Stimulated activated CD4-positive, alpha-beta T cell treated with anti-CD3 and anti-CD28 coated beads, TNF-alpha, amount 100 ng/mL, for 1 hour (primary cell): ENCODE results near the gene ZNF276.
"Not testable (repeated sequence)": the region's sequence is repeated elsewhere in the genome, so short reads cannot be mapped to it uniquely, and the experiment has no call there.

Experiments
- DNase-seq, 3 donors: peaks; one replicate each; pipeline ENCODE4 v3.0.0-alpha.2; 2020; ENCODE audit warnings: low read depth in 3 of 3, low spot score in 1 of 3

ZNF276 gene

GRCh38 chr16:89733792-89734191 is 12.5 kb downstream of the ZNF276 start:
- no peak for DNase-seq

GRCh38 chr16:89736554-89736953 is 15.2 kb downstream of the ZNF276 start:
- DNase-seq = no peak

GRCh38 chr16:89737341-89738071 is 16.2 kb downstream of the ZNF276 start:
- DNase-seq = no peak

- DNase-seq = no peak
Observed at GRCh38 chr16:89738072-89738377, 16.7 kb downstream of the ZNF276 start.

GRCh38 chr16:89738538-89739317 is 17.4 kb downstream of the ZNF276 start:
- no peak for DNase-seq

GRCh38 chr16:89739383-89739782 is 18.0 kb downstream of the ZNF276 start:
- no peak for DNase-seq

GRCh38 chr16:89741342-89742014 is 20.1 kb downstream of the ZNF276 start:
- no peak for DNase-seq

- DNase-seq = no peak
Observed at GRCh38 chr16:89742948-89743347, 21.6 kb downstream of the ZNF276 start.

GRCh38 chr16:89744813-89745212 is 23.5 kb downstream of the ZNF276 start:
- DNase-seq = no peak

GRCh38 chr16:89746043-89746442 is 24.7 kb downstream of the ZNF276 start:
- DNase-seq = no peak

GRCh38 chr16:89748076-89748475 is 26.7 kb downstream of the ZNF276 start:
- no peak for DNase-seq

GRCh38 chr16:89748921-89749320 is 27.6 kb downstream of the ZNF276 start:
- no peak for DNase-seq

- no peak for DNase-seq
Observed at GRCh38 chr16:89749637-89750036, 28.3 kb downstream of the ZNF276 start.

GRCh38 chr16:89759746-89760340 is 38.5 kb downstream of the ZNF276 start:
- DNase-seq = no peak

- no peak for DNase-seq
Observed at GRCh38 chr16:89761304-89761922, 40.1 kb downstream of the ZNF276 start.

GRCh38 chr16:89764711-89765201 is 43.4 kb downstream of the ZNF276 start:
- DNase-seq = no peak

- DNase-seq = no peak
Observed at GRCh38 chr16:89765292-89765830, 44.0 kb downstream of the ZNF276 start.

- DNase-seq = no peak
Observed at GRCh38 chr16:89770367-89770766, 49.0 kb downstream of the ZNF276 start.

GRCh38 chr16:89775223-89775622 is 53.9 kb downstream of the ZNF276 start:
- DNase-seq = no peak

GRCh38 chr16:89778211-89778610 is 56.9 kb downstream of the ZNF276 start:
- DNase-seq = not testable (repeated sequence)
